ENCODE data around the gene LRRFIP1. TPM values are rescaled to one million over a fixed set of nuclear protein-coding genes. Genes with fewer than 3 reads are reported as not detected.

LRRFIP1 gene
- total RNA-seq, 4 donors from 2014 or later: 84.9 to 152 (median 120) TPM

- Histone ChIP-seq H3K4me1 (peaks cover 21 to 67% (median 28%) of the 10 kb centered on the region in 3 donors), H3K36me3 (peaks cover 0 to 57% (median 9%) of the 10 kb centered on the region in 3 donors), H3K9me3 (no peaks in the 10 kb centered on the region), H3K27ac (no peak overlapping the region), H3K27me3 (no peaks in the 10 kb centered on the region), H3K4me3 (no peak overlapping the region)
- DNase-seq: no peak
- intact Hi-C loops (cut with DNase I): no loop called here
- 92 to 99% methylated on average over 14 to 20 of the region's 31 CpGs for WGBS, 2 donors
- TF ChIP-seq CTCF (IDR thresholded peaks at IDR 0.05) (no peak), POLR2A (IDR thresholded peaks at IDR 0.05) (no peak)
Measured at GRCh38 chr2:237711458-237712150, 84.2 kb downstream of the LRRFIP1 start.

- WGBS, 2 donors: 83 to 90% methylated on average over 24 to 26 of the region's 26 CpGs
- no peaks in the 10 kb centered on the region for H3K27me3 ChIP-seq
- H3K27ac ChIP-seq: no peak overlapping the region
- DNase-seq: no peak
- TF ChIP-seq POLR2A (IDR thresholded peaks at IDR 0.05) (no peak), CTCF (IDR thresholded peaks at IDR 0.05) (no peak)
- H3K4me1 ChIP-seq: peaks cover 17 to 67% (median 26%) of the 10 kb centered on the region in 3 donors
- intact Hi-C loops (cut with DNase I): no loop called here
- H3K9me3 ChIP-seq: no peaks in the 10 kb centered on the region
- H3K36me3 ChIP-seq: peaks cover 0 to 57% (median 9%) of the 10 kb centered on the region in 3 donors
- no peak overlapping the region for H3K4me3 ChIP-seq
Measured at GRCh38 chr2:237712477-237713377, 85.3 kb downstream of the LRRFIP1 start.

- WGBS, 2 donors: 54 to 67% methylated on average over 13 of the region's 14 CpGs
Measured at GRCh38 chr2:237714690-237715458, 87.5 kb downstream of the LRRFIP1 start.

GRCh38 chr2:237715459-237715947, 88.1 kb downstream of the LRRFIP1 start:
- no peaks in the 10 kb centered on the region for H3K9me3 ChIP-seq
- no peak for DNase-seq
- H3K36me3 ChIP-seq: peaks cover 0 to 42% (median 9%) of the 10 kb centered on the region in 3 donors
- WGBS, 2 donors: 46 to 61% methylated on average over 12 to 13 of the region's 13 CpGs
- TF ChIP-seq POLR2A (IDR thresholded peaks at IDR 0.05) (no peak), CTCF (IDR thresholded peaks at IDR 0.05) (no peak)
- no peaks in the 10 kb centered on the region for H3K27me3 ChIP-seq
- intact Hi-C loops (cut with DNase I): no loop called here
- peak overlapping the region; percentile 7 to 67 (median 53) for H3K27ac ChIP-seq
- peaks cover 10 to 62% (median 23%) of the 10 kb centered on the region in 3 donors for H3K4me1 ChIP-seq
- peak overlapping the region in 1 of 4 donors; percentile 37 for H3K4me3 ChIP-seq

More at GRCh38 chr2:237714690-237715458, 87.5 kb downstream of the LRRFIP1 start:
- Histone ChIP-seq H3K27ac (peak overlapping the region; percentile 7 to 67 (median 53)), H3K9me3 (no peaks in the 10 kb centered on the region), H3K4me3 (peak overlapping the region in 1 of 4 donors; percentile 37), H3K36me3 (peaks cover 0 to 46% (median 9%) of the 10 kb centered on the region in 3 donors), H3K27me3 (no peaks in the 10 kb centered on the region), H3K4me1 (peaks cover 10 to 62% (median 23%) of the 10 kb centered on the region in 3 donors)
- intact Hi-C loops (cut with DNase I): no loop called here
- TF ChIP-seq CTCF (IDR thresholded peaks at IDR 0.05) (no peak), POLR2A (IDR thresholded peaks at IDR 0.05) (no peak)
- no peak for DNase-seq

All from esophagus squamous epithelium (tissue), 5 donors.